ENCODE measurements around the gene RXFP3. TPM values are rescaled to one million over a fixed set of nuclear protein-coding genes. Genes with fewer than 3 reads are reported as not detected.
A peak's percentile ranks its signal among the peaks of the same experiment; 100 is the strongest.

The RXFP3 gene
- total RNA-seq, 2 donors from 2014 or later: 0.13 TPM; not detected in 1

DNA sequence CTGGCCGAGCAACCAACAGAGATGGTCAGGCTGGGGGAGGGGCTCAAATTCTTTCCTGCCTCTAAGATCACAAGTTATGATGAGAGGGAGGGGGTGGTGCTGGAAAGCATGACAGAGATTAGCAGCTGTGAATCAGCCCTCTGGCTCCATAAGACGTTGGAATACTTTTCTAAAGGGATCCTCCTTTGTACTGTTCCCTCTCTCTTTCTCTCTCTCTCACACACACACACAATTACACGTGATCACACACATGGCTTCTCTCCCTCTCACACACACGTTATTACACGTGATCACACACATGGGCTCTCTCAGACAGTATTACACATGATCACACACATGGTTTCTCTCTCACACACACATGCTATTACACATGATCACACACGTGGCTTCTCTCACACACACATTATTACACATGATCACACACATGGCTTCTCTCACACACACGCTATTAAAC lies 48.5 kb downstream of the RXFP3 start, which contains the start of gene SLC45A2:
TSS of gene SLC45A2 (minus strand) at position 23 of the 454 bp plus-strand sequence. CDS start 110 bp downstream, outside the sequence.
- Histone ChIP-seq H3K9me3 (ENCODE audit: control insufficient read depth, low read length) (peaks cover 19% of the 10 kb centered on the region), H3K27ac (ENCODE audit: low read depth, low read length) (no peak within 1 kb of the TSS), H3K36me3 (ENCODE audit: control insufficient read depth, insufficient read depth, low read length) (peaks cover 18% of the 10 kb centered on the region), H3K9ac (ENCODE audit: extremely low read depth, low read length, poor library complexity, severe bottlenecking) (no peak within 1 kb of the TSS), H3K27me3 (ENCODE audit: control insufficient read depth, insufficient read depth, low read length, poor library complexity, severe bottlenecking) (no peaks in the 10 kb centered on the region), H3K4me3 (ENCODE audit: low read length) (peak within 1 kb of the TSS; percentile 28), H3K4me1 (ENCODE audit: control insufficient read depth, insufficient read depth, low read length) (no peaks in the 10 kb centered on the region)
- no peak within 1 kb of the TSS for H3K4me3 Mint-ChIP-seq
- WGBS, 2 experiments (ENCODE audit: insufficient coverage in 1 of 2, insufficient read length in 1 of 2): 87% methylated on average over 6 to 7 of the region's 7 CpGs
- peaks cover 24% of the 10 kb centered on the region for H3K36me3 Mint-ChIP-seq (ENCODE audit: low read depth)
- no peak within 1 kb of the TSS for H3K27ac Mint-ChIP-seq
- H3K9me3 Mint-ChIP-seq: no peaks in the 10 kb centered on the region
- no peak for DNase-seq
- TF ChIP-seq, protein P1, sequence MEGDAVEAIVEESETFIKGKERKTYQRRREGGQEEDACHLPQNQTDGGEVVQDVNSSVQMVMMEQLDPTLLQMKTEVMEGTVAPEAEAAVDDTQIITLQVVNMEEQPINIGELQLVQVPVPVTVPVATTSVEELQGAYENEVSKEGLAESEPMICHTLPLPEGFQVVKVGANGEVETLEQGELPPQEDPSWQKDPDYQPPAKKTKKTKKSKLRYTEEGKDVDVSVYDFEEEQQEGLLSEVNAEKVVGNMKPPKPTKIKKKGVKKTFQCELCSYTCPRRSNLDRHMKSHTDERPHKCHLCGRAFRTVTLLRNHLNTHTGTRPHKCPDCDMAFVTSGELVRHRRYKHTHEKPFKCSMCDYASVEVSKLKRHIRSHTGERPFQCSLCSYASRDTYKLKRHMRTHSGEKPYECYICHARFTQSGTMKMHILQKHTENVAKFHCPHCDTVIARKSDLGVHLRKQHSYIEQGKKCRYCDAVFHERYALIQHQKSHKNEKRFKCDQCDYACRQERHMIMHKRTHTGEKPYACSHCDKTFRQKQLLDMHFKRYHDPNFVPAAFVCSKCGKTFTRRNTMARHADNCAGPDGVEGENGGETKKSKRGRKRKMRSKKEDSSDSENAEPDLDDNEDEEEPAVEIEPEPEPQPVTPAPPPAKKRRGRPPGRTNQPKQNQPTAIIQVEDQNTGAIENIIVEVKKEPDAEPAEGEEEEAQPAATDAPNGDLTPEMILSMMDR (conservative IDR thresholded peaks at IDR 0.05): no peak
- H3K4me1 Mint-ChIP-seq: no peaks in the 10 kb centered on the region
- no peaks in the 10 kb centered on the region for H3K27me3 Mint-ChIP-seq (ENCODE audit: insufficient read depth)

DNA sequence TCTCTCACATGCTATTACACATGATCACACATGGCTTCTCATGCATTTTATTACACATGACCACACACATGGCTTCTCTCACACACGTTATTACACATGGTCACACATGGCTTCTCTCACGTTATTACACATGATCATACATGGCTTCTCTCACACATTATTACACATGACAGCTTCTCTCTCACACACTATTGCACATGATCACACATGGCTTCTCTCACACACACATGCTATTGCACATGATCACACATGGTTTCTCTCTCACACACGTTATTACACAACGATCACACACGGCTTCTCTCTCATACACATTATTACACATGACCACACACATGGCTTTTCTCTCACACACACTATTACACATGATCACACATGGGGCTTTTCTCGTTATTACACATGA lies 49.3 kb downstream of the RXFP3 start:
- Mint-ChIP-seq H3K36me3 (ENCODE audit: low read depth) (peaks cover 24% of the 10 kb centered on the region), H3K4me1 (no peaks in the 10 kb centered on the region), H3K27me3 (ENCODE audit: insufficient read depth) (no peaks in the 10 kb centered on the region)

More for the DNA sequence above, 49.3 kb downstream of the RXFP3 start:
- peaks cover 18% of the 10 kb centered on the region for H3K36me3 ChIP-seq (ENCODE audit: control insufficient read depth, insufficient read depth, low read length)
- Mint-ChIP-seq H3K9me3 (no peaks in the 10 kb centered on the region), H3K4me3 (no peak overlapping the region), H3K27ac (no peak overlapping the region)
- TF ChIP-seq, protein P1 (conservative IDR thresholded peaks at IDR 0.05): no peak
- H3K27me3 ChIP-seq (ENCODE audit: control insufficient read depth, insufficient read depth, low read length, poor library complexity, severe bottlenecking): no peaks in the 10 kb centered on the region
- WGBS, 2 experiments (ENCODE audit: insufficient coverage in 1 of 2, insufficient read length in 1 of 2): 93 to 100% methylated on average over 6 of the region's 6 CpGs
- no peak overlapping the region for H3K9ac ChIP-seq (ENCODE audit: extremely low read depth, low read length, poor library complexity, severe bottlenecking)
- H3K4me1 ChIP-seq (ENCODE audit: control insufficient read depth, insufficient read depth, low read length): no peaks in the 10 kb centered on the region
- peaks cover 19% of the 10 kb centered on the region for H3K9me3 ChIP-seq (ENCODE audit: control insufficient read depth, low read length)
- no peak for DNase-seq
- H3K4me3 ChIP-seq (ENCODE audit: low read length): peak overlapping the region; percentile 28
- H3K27ac ChIP-seq (ENCODE audit: low read depth, low read length): no peak overlapping the region

Other genes with a start within 250 kb of the RXFP3 start
- gene ADAMTS12, start 44.4 kb upstream of the RXFP3 start, total RNA-seq: 100 to 1,000 TPM in 1 of 2 donors, 10 to 100 TPM in 1; 80.2 to 123 TPM
- under 1 TPM in 1 of 2 donors, not detected in 1; 0.20 TPM for gene SLC45A2, start 48.3 kb downstream of the RXFP3 start, total RNA-seq
- gene AMACR, start 71.7 kb downstream of the RXFP3 start, total RNA-seq: 10 to 100 TPM; 12.4 to 16.8 TPM
- 1 to 10 TPM; 5.0 to 7.2 TPM for gene C1QTNF3, start 106.8 kb downstream of the RXFP3 start, total RNA-seq

Data from endodermal cell (in vitro differentiated cells).